IPS-NIHi7 (cell line): ENCODE data around the gene NFATC2.

ENCODE experiments used
- DNase-seq: peaks from one replicate; pipeline ENCODE4 v3.0.0; 2012; ENCODE audit warnings: mixed read lengths; ENCODE audit errors: extremely low spot score

NFATC2 gene

DNA sequence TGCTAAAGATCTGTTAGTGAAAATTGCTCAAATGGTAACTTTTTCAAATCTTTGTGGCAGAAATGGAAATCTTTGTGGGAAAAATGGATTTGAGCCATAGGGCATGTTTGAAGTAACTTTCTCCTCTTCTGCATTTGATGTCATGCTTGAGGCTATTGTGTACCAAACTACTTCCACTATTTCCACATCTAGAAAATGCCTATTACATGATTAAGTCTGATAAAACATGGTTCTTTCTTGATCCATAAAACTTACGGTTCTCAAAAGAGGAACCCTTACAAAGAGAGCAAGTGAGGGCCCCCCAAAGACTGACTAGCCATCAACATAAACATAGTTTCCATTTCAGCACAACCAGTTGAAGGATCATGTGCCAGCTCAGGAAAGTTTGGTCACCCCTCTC, 150.6 kb downstream of the NFATC2 start:
- no peak for DNase-seq

DNA sequence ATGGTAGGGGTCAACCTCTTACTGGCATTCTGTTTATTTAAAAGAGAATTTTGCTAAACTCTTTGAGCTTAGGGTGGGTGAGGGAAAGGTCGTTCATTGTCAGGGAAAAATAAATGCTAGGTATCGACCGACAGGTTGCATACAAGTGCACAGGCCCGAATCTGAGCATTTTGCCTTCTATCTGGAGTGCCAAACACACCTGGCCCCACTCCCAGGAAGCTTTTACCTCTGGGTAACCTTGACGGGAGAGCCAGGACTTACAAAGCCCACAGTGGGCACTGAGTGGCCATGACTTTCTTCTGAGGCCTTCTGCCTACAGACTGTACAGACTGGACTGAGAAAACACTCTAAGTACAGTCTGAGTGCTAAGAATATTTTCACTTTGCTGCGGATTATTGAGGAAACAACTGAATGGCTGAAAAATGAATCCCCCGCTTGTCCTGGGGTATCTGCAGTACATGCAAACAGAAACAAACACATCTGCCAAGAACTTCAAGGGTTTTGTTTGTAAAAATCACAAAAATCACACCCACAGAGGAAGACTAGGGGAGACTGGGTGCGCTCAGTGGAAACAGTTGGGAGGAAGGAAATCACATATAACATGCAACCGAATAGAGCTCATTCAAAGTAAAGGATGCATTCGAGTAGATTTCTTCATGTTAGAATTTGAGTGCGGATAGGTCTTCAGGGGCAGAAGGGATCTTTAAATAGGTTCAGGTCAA, 152.8 kb downstream of the NFATC2 start:
- no peak for DNase-seq

DNA sequence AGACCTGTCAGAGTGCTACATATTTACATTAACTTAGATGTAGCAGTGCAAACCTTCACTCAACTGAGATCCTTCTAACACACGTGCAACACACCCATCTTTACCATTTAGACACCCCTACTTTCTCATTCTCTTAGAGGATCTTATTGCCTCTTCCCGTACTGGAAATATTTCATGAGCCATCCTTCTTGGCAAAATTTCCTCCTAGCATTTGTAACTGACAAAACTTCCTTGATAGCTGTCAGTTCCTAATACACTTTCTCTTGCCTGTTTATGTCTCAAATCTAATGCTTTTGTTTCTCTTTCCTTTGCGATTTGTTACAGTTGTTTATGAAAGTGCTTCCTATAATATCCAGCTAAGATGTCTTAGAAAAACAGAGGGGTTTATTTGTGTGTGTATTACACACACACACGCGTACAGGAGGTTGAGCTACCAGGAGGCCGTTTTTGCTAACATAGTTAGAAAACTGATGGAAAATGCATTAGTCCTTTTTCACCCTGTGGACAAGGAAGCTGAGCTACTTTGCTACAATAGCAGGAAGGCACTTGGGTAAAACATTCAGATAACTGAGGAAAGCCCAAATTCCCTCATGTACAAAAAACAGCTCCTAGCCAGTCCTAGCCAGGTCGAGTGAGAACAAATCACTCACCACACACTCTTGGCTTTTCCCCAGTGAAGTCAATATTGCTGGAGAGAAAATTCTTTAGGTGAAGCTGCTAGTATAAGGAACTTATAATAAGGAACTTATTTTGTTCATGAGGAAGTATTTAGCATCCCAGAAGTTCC, 153.6 kb downstream of the NFATC2 start:
- no peak for DNase-seq

DNA sequence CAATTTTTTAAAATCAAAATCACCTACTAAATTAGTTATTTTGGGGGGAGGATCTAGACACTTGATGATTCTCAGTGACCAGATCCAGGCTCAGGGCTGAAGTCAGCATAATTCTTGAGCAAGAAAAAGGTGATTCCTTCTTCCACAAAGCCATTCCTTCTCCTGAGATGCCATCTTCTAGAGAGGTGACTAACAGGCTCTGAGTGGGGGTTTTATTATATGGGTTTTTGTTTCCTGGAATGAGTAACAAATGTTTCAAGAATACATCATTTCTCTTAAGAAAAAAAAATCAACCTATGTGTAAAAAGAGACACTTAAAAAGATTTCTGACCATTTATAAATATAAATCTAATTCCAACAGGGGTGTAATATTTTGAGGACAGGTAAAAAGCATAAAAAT, 154.3 kb downstream of the NFATC2 start:
- no peak for DNase-seq

DNA sequence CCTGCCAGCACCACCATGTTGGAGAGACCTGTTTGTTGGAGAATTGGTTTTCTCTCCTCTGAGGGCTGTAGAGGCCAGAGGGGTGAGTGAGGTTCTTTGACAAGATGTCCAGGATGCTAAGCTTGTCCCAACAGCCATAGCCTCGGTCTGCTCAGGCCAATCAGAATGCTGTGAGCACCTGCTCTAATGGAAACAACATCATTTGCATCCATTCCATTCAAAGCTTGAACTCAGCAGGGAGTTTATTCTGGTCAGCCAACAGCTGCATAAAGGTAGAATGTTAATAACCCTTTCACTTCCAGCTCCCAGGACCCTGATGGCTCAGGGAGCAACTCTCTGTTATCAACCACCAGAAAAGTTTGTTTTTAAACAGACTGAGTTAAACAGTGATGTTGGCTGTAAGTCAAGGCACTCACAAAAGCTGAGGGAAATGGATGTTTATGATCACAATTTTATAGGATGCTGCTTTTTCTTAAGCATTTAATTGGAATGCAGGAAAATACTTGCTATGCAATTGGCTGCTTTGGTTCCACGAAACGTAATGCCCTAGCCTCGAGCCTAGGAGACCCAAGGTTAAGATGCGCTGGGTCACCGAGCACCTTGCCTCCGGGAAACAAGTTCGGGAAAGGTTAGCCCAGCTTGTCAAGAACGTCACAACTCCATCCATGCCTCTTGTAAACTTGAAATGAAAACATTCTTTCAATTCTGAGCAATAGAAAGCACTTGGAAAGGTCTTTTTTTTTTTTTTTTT, 155.2 kb downstream of the NFATC2 start:
- DNase-seq: peak; percentile 74

DNA sequence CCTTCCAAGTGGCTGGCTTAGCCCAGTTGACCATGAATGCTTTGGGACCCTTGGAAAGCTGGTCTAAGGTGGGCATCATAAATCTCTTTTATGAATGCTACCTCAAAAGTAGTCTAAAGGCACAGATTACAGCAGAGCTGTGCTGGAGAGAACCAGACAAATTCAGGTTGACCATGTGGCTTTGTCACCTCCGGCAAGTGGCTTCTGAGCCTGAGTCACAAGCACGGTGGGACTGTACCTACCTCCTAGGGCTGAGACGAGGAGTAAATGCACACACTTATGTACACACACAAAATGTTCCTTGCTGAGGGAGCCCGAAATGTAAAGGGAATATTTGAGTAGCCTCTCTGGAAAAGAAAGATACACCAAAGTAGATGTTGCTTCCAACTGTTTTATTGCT, 155.9 kb downstream of the NFATC2 start:
- DNase-seq: no peak

DNA sequence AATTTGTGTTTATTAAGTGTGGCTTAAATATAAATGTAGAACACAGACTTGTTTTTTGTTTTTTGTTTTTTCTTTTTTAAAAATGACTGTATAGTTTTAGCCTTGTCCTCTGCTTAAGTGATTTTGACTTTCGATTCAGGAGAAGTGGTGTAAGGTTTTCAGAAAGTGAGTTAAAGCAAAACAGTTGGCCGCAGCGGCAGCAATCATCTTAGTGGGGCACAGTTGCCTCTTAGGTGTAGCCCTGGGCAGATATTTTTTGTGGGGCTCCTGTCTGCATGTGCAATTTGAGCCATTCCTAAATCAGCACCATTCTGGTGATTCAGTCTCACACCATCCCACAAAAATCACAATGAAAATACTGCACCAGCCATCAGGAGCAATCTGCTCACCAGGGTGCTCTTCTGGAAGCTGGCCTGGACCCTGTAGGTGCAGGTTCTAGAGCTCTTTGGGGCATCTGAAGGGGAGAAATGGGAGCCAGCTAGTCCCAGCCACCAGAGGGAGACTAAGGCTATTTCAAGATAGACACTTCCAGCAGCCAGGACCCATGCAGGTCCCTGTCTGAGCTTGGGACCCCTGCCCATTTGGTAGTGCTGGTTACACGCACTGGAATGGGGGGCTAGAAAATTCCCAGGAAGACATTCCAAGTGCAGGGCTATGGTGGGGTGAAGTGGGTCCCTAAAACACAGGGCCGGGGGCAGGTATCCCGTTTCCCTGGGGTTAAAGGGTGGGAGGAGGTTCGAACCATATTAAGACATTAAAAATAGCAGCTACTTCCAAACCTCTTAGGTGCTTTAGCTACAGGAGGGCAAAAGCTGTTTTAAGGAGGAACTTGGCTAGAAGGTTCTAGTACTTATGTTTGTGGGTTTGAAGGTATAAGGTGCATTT, 156.6 kb downstream of the NFATC2 start:
- peak; percentile 82 for DNase-seq

DNA sequence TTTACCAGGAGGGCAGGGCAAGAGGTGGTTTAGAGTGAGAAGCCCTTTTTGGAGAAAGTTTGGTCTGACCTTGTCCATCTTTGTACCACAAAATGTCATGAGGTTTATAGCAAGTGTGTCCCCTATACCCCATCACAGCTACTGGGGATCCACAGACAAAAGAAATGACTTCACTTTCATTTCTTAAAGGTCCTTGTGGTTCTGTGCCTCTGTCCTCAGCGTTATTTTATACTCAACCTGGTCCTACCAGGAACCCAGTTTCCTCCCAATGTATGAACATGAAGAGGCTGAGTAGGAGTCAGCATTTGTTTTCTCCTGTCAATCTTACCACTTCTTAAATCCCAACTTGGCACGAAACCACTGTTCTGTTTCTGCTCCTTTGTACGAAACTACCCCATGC, 157.6 kb downstream of the NFATC2 start:
- DNase-seq: no peak

DNA sequence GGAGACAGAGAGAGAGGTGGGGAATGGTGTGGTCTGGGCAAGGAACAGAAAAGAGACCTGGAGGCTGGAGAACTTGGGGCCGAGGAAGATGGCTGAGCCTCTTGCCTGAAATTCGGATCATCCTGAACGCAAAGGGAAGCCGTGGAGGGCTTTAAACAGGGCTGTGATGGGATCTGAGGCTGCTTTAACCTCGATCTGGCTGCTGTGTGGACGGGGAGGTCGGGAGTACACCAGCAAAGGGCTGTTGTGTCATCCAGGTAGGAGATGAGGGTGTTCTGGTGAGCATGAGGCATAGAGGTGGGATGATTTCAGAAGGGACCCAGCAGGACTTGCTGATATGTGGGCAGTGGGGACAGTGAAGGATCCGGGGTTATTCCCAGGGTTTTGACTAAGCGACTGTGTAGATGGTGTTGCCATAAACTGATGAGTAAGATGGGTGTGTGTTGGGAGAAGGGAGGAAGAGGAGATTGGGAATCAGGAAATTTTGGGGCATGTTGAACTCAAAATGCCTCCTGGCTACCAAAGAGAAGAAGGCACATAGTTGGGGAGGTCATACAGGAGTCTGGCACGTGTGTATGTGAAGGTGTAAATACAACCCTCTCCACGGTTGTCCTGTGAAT, 158.5 kb downstream of the NFATC2 start:
- DNase-seq: no peak

DNA sequence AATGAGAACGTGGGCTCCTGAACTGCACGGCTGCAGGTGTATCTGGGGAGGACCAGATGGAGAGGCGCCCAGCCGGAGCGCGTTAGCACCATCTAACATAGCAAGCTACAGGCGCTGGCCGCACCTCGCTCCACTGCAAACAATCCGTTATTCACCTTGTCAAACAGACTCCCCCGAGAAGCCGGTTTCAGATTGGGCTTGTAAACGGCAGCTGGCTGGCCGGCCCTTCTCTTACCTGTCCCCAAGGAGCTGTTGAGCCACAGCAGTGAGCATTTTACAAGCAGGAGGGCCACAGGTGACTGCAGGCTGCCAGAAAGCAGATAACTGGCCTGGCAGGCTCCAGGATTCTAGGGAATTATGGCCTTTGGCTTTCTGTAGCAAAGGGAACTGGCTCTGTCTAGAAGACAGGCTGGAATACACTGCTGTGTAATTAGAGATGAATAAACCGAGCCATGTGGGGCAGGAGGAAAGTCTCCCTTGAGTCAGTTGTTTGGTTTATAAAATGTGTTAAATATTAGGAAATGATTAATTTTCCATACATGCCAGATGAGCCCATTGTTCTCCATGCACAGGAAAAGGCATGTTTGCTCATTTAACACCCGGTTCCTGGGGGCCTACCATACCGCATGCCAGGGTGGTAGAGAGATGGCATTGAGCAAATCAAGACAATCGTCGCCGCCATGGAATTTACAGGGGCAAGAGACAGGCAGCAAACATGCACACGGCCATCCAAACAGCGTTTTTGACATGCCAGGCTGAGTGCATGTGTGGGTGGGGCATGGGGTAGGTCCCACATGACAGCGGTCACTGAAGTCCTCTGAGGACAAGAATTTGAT, 159.3 kb downstream of the NFATC2 start:
- no peak for DNase-seq

DNA sequence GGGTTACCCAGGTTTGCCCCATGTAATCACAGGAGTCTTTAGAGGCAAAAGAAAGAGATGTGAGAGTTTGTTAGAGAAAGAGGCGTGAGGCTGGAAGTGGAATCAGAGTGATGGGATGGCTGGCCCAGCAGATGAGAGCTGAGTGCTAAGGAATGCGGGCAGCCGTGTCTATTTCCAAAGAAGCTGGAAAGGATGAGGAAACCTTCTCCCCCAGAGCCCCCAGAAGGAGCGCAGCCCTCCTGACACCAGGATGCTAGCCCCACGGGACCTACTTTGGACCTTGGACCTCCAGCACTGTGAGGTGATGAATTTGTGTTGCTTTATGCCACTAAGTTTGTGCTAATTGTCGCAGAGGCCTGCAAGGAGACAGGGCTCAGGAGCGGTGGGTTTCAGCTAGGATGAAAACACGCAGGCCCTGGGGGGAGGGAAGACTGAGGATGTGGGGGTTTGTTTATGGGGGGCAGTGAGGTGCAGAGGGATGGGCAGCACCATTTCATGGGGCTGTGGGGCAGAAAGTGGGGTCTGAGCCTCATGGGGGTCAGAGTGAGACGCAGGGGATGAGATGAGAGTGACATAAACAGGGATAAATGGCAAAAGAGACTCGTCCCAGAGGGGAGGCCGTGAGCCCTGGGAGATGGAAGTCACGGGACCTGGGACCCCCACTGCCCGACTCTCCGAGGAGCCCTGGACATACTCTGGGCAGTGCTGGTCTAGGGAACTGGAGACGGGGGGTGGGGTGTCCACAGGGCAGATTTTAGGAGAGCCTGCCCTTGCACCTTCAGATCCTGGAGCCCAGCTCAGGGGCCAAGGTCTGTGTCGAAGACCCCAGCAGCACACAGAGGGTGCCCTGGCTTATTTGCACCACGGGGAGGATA, 160.2 kb downstream of the NFATC2 start:
- DNase-seq: no peak

DNA sequence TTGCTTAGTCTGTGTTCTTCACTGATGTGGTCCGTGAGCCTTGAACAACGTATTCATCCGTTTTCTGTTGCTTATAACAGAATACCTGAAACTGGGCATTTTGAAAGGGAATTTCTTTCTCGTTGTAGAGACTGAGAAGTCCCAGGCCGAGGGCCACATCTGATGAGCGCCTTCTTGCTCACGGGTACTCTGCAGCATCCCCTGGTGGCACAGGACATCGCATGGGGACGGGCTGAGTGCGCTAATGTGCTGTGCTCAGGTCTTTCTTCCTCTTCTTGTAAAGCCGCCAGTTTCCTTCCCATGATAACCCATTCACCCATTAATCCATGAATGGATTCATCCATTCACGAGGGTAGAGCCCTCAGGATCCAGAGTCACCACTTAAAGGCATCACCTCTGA, 161.0 kb downstream of the NFATC2 start:
- no peak for DNase-seq

DNA sequence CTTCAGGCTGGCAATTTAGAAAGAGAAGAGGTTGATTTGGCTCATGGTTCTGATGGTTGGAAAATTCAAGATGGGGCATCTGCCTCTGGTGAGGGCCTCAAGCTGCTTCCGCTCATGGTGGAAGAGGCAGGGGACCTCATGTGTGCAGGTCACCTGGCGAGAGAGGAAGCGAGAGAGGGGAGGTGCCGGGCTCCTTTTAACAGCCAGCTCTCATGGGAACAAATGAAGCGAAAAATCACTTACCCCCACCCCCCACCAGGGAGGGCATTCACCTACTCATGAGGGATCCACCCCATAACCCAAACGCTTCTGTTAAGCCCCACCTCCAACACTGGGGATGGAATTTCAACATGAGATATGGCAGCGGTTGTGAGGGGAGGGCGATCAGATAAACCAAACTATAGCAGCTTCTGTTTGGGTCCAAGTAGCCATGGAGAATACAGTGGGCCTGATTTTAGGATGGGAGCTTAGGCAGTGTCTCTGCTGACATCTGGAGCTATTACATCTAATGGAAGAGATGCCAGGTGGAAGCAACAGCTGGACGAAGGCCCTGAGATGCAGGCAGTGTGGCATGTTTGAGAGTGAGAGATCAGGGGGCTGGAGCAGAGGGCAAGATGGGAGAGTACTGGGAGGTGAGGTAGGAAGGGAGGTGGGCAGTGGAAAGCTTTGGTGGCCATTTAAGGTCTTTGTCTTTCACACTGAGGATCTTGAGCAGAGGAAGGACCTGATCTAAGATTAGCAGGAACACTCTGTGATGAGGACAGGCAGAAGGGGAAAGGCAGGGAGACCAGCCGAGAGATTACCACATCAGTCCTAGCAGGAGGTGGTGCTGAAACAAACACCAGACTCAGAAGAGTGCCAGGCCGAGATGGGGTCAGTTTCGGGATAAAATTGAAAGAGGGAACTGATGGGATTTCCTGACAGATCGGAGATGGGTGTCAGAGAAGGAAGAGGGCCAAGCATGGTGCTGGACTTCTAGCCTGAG, 161.8 kb downstream of the NFATC2 start:
- no peak for DNase-seq

DNA sequence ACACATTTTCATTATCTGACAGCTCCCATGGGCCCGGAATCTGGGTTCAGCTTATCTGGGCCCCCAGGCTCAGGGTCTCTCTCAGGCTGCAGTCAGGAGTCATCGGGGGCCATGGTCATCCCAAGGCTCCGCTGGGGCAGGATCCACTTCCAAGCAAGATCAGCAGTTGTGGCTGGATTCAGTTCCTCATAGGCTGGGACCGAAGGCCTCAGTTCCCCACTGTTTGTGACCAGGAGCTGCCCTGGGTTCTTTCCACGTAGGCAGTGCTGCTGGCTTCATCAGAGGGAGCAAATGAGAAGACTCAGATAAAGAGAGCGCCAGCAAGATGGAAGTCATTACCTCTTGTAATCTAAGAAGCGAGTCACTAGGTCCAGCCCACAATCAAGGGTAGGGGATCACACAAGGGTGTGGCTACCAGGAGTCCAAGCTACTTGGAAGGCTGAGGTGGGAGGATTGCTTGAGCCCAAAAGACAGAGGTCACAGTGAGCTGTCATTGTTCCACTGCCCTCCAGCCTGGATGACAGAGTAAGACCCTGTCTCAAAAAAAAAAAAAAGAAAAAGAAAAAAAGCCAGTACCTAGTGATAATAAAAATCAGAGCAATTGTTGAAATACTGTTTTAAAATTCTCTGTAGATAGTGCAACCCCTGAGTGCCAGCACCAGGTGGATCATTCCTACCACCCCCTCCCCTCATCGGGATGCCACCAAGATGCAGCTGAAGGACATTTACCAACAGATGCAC, 162.7 kb downstream of the NFATC2 start:
- DNase-seq: no peak

DNA sequence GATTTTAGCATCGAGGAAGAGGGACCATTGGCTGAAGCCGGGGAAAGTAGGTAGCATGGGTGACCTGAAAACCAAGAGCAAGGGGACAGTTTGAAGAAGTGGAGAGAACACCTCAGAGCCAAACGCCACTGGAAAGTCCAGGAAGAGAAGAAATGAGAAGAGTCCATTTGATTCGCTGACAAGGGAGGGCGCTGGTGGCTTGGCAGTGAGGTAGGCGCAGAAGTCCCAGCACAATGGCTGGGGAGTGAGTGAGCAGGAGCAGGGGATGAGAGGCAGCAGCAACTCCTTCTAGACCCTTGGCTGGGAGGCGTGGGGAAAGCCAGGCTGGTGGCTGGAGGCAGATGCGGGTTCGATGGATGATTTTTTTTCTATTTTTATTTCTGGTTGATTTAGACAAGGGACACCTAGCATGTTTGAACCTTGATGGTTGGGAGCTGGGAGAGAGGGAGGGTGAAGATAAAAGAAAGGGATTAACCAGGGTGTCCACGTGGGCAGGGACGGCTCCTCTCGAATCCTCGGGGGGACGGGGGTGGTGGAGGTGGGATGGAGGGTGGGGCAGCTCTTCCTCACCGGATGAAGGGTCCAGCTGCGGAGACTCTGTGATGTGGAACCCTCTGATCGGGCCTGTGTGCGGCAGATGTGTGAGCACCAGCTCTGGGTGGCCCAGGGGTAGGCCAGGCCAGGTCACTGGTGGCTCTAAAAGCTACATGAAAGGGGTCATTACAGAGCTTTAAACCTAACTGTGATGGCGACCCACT, 164.2 kb downstream of the NFATC2 start:
- peak; percentile 75 for DNase-seq

DNA sequence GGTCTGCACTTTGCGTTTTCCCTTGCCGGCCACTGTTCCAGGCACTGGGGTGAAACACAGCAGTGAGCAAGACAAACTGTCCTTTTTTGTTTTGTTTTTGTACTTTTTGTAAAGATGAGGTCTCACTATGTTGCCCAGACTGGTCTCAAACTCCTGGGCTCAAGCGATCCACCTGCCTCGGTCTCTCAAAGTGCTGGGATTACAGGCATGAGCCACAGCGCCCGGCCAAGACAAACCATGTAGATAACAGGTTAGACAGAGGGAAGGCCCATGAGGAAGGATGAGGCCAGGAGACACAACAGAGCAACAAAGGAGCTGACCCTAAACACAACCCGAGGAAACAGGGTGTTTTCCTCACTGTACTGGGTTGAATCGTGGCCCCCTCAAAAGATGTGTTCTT, 165.4 kb downstream of the NFATC2 start:
- DNase-seq: no peak

DNA sequence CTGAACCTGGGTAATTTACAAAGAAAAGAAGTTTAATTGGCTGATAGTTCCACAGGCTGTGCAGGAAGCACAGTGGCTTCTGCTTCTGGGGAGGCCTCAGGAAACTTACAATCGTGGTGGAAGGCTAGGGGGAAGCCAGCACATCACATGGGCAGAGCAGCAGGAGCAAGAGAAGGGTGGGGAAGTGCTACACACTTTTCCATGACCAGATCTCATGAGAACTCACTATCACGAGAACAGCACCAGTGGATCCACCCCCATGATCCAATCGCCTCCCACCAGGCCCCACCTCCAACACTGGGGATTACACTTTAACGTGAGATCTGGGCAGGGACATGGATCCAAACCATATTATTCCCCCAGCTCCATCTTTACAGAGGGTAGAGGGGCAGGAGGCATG, 166.4 kb downstream of the NFATC2 start:
- DNase-seq: no peak
